NCI-H526 treated with DMSO at 0.1 percent for 48 hours (cell line): ENCODE data around the gene FASTK.

ENCODE experiments used
- DNase-seq: peaks from one replicate; lab custom pipeline; 2025; lab: John Stamatoyannopoulos, UW

Gene FASTK

DNA sequence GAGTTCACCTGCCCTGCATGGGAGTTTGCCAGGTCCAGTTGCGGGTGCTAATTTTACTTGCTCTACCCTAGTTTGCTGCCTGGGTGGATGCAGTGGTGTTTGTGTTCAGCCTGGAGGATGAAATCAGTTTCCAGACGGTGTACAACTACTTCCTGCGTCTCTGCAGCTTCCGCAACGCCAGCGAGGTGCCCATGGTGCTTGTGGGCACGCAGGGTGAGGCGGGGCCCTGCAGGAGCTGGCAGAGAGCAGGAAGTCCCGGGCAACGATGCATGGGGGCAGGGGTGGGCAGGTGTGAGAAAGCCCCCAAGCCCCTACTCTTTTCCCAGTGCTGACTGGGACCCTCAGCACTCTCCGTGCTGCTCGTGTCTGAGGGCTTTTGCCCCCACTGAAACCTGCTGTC is 37.0 kb upstream of the FASTK start:
- no peak for DNase-seq

DNA sequence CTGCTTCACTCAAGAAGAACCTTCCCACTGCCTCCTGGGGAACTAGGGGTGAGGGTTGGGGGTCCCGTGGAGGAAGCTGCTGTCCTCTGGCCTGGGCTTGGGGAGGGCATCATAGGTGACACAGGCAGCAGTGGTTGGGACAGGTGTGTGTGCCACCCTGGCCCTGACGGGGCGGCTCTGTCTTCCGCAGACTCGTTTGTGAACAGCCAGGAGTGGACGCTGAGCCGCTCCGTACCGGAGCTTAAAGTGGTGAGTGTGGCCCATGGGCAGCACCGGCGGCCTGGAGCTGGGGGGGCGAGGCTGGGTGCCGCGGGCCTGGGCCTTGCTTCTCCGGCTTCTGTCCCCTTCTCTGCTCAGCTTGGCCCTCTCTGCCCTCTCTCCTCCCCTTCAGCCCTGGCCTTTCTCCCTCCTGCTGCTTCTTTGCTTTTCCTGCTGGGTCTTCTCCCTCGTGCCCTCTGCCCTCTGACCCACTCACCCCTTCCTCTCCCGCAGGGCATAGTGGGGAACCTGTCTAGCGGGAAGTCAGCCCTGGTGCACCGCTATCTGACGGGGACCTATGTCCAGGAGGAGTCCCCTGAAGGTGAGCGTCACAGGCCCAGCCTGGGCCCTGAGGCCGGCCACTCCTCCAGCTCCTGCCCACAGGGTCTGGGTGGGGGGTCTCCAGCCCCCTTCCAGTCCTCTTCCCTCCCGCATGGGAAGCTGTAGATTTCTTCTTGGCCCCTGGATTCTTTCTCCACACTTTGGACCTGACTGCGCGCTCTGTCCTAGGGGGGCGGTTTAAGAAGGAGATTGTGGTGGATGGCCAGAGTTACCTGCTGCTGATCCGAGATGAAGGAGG is 36.2 kb upstream of the FASTK start:
- DNase-seq: no peak

DNA sequence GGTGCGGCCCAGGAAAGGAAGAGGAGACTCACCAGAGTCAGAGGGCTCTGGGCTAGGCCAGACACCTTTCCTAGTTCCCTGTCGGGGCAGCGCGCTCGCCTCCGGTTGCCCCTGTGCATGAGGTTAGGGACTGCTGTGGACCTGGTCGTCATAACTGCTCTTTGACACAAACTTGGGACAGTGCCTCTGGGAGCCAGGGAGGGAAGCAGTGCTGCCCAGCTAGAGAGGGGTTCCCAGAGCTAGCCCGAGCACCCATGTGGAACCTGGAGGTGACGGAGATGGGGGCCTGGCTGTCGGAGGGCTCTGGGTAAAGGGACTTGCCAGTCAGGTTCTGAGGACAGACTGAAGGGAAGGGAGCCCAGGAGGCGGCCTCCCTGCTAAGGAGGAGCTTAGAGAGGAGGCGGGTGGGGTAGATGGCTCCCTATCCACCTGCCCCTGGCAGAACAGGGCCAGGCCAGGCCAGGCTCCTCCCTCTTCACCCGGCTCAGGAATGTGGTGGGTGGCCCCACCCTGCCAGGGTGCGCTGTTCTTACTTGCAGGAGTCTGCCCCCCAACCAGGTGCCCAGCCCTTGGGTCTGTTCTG is 35.3 kb upstream of the FASTK start:
- DNase-seq: no peak

DNA sequence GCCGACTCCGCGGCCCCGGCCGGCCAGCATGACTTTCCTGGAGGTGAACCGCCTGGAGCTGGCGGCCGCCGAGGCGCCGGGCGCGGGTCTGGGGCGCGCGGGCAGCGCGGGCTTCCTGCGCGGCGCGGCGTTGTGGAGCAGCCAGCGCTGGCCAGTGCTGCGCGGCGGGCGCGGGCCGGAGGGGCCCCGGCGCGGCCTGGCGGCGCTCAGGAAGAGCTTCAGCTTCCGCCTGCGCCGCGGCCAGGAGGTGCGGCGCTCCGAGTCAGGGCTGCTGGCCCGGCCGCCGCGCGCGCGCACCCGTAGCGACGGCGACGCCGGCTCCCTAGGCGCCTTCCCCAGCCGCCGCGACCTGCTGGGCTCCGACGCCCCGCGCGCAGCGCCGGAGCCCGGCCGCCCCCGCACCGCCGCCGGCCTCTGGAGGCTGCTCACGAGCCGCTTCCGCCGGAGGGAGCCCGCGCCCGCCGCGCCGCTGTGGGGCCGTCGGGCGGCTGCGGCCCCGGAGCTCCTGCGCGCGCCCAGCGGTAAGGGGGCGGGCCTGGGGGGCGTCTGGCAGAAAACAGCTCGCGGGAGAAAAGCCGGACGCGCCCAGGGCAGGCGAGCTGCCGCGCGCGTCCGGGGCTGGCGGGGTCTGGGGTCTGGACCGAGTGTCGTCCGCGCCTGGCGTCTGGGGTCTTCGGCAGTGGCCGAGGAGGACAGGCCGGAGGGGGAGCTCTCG is 34.7 kb upstream of the FASTK start:
- DNase-seq: no peak

DNA sequence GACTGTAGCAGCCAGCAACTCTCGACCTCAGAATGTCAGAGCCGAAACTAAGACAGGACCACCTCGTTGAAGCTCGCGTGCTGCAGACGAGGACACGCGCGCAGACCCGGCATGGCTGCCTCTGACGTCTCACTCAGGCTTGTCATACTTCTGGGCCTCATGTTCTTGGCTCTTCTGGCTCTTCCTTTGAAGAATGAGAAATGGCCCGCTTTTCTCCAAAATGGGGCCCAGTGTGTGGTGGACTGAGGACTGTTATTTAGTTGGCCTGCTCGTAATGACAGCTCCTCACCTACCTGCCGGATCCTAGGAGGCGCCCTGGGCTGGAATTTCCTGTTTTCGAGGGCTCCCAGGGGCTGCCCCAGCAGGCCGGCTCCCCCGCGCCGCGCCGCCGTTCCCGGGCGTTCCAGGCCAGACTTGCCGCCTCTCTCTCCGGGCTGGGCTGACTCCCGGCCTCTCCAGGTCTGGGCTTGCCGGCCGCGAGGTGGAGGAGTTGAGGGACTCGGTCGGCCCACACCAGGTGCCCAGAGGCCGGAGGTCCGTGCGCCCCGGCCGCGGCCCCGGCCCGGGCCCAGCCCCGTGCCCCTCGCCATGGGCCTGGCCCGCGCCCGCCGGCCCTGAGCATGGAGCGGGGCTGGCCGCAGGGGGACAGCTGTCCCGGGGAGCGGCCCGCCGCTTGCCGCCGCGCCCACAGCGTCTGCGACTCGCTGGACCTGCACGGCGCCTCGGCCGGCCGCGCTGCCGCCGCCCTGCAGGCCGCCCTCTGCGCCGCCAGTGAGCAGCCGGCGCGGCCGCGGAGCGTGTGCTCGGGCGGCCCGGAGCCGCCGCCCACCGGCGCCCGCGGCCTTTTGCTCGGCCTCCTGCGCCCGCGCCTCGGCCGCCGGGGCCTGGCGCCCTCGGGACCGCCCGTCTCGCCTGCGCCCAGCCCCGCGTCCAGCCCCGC is 33.8 kb upstream of the FASTK start:
- DNase-seq: no peak

DNA sequence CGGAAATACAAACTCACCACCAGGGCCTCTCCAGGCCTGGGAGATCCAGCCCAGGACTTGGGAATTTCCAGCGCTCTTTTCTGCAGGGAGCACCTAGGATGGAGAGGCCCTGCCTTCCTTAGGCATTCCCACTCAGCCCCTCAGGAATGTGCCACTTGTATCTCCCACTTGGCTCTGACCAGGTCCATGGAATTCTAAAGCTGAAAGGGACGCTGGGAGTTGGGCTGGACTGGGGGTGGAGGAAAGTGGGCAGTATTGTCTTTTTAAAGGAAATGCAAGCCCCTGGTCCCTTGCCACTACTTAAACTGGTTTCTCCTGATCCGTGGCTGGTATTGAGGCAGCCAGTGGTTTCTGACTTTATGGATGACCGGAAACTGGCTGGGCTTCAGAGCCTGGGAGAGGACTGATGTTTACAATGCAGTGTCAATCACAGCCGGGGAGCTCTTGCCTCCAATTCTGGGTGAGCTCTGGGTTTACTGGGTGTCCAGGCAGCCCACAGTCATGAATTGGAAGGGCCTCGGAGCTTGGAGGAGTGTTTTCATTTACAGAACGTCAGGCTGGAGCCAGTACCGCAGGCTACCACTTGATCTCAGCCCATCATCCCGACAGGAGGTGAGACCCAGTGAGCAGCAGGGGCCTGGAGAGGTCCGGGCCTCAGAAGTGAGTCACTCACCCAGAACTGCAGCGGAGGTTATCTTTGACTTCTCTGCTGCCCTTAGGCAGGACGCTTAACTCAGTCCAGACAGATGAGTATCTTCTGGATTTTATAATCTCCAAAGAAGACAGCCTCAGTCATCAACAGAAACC is 32.9 kb upstream of the FASTK start:
- DNase-seq: no peak

DNA sequence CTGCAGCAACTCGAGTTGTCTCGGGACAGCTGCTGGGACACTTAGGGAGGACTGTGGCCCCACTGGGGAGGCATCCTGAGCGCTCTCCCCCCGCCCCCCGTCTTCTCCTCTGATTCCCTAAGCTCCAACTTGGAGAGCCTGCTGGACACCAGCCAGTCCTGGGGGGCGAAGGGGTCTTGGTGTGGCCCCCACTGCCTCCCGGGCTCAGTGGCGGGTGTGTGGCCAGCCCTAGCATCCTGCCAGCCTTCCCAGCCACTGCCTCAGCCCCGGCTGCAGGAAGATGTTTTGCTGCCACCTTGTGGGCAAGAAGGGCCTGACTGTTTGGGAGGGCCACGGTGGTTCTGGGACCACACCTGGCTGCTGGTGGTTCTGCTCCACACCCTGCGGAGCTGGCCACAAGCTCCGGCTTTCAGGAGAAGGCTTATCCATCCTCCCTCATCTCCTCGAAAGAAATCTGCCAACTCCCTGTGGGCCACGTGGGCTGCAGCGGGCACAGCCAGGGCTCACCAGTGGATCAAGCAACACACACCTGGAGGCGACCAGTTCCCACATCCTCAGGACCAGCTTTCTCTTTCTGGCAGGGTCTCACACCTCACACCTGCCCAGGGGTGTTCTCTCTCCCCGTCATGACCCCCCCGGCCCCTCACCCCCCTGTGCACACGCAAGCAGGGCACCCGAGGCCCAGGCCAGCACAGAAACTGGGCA is 30.5 kb upstream of the FASTK start:
- no peak for DNase-seq

DNA sequence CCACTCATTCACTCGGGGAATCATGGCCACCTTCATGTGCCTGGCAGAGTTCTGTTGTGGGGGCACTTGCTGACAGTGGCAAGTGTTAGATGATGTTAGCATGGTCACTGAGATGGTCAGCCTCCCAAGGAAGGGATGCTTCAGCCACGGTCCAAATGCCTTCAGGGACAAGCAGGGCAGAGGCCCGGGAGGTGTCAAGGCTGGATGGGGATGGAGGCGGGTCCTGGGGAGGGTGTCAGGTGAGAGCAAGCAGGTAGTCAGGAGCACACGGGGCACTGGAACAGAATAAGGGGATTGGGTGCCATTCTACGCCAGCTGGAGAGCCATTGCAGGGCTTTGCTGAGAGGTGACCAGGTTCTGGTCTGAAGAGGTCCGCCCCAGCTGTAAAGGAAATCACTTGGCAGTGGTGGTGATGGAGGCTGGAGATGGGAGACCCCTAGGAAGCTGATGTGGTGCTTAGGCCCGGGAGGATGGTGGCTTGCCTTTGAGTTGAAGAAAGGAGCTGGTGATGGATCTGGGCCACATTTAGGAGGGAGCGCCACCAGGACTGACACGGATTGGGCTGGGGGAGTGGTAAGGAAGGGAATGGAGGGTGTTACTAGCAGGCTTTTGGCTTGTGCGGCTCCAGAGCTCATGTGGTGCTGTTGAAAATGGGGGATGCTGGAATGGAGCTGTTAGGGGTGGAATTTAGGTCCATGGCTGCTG is 29.8 kb upstream of the FASTK start:
- DNase-seq: no peak

DNA sequence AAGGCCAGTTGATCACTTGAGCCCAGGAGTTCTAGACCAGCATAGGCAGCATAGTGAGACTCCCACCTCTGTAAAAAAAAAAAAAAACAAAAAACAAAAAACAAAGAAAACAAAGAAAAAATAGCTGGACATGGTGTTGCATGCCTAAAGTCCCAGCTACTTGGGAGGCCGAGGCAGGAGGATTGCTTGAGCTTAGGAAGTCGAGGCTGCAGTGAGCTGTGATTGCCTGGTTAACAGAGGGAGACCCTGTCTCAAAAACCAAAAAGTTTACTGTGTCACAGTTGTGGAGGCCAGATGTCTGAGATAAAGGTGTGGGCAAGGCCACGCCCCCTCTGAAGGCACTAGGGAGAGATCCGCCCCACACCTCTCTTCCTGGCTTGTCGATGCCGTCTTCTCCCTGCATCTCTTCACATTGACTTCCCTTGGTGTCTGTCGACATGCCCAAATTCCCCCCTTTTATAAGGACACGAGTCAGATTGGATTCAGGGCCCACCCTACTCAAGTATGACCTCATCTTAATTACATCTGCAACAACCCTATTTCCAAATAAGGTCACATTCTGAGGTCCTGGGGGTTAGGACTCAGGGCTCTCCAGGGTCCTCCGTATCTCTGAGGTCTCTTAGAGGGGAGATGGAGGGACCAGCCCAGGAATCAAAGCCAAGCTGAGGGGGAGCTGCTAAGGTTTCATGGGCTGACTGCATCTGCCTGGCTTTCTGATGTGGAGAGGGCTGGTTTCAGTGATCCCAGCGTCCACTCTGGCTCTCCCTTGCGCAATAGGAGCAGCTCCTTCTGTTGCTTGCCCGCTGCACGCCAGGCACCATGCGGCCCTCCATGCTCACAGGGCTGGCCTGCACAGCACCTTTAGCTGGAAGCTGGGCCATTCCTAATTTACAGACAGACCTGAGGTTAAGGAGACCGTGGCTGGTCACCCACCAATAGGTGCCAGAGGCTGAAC is 28.8 kb upstream of the FASTK start:
- DNase-seq: no peak

DNA sequence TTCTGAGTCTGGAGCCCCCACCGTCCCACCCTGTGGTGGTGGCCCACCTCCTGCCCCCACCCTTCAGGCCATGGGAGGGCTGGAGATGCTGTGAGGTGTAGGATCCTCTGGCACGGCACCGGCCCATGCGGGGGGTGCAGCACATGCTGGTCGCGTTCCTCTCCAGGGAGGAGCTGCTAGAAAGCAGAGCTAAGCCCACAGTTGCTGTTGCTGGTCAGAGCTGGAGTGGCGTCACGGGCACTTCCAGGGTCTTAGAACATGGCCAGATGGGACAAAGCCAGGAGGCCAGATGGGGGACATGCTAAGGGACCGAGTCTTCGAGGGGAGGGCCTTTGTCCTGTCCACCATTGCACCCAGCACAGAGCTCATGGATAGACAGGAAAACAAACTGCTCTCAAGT is 27.3 kb upstream of the FASTK start:
- no peak for DNase-seq

DNA sequence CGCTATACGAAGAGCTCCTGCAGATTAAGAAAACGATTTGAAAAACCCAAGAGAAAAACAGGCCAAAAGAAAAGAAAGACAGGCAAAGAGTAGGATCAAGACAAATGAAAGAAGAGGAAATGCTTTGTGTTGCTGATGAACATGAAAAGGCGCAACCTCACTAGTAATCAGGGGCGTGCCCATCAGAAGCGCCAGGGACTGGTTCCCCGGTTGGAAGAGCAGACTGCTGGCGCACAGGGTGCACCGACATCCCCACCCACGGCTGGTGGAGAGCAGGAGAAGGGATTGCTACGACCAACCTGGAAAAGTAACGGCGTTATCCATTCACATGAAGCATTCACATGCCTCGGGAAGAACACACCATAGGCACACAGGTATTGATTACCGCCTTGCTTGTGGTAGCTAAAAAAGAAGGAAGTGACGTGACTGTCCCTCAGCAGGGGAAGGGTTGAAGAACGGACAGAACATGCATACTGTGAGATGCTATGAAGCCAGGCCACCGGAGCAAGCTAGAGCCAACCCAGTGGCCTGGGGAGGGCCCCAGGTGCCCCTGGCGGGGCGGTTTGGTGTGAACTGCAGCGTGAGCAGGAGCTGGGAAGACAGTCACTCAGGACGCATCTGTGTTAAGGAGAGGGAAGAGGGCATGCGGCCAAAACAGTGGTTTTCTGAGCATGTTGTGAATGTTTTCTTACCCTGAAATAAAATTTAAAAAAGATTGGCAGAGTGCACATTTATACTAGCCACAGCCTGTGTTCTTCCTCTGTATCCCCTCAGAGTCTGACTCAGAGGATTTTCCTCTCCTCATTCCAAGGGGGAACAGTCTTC is 24.0 kb upstream of the FASTK start:
- no peak for DNase-seq

DNA sequence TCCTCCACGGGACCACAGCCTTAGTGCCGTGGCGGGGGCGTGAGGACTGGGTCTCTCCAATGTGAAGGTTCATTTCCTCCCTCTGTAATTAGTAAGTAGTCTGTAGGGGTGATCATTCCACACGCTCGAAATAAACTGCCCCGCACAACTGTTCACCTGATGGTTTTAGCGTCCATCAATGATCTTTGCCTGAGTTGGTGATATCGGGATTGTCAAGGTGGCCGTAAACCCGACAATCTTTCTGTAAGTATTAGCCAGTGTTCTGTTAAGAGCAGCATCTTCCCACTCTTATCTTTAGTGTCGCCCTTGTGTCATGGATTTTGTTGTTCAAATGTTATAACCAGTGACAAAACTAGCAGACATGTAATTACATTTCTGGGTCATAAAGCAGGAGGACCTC is 23.4 kb upstream of the FASTK start:
- DNase-seq: no peak

DNA sequence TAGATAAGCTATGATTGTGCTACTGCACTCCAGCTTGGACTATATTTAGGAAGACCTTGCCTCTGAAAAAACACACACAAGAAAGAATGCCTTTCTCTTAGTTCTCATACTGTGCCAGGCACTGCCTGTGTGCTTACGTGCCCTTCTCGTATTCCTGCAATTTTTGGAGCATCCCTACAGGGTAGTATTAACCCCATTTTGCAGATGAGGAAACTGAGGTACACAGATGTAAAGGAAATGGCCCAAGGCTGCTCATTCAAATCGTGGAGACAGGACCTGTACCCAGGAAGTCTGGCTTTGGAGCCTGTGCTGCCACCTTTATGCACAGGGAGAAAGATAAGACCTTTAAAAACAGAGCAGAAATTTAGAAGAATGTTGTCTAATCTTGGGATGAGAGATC is 22.4 kb upstream of the FASTK start:
- no peak for DNase-seq

DNA sequence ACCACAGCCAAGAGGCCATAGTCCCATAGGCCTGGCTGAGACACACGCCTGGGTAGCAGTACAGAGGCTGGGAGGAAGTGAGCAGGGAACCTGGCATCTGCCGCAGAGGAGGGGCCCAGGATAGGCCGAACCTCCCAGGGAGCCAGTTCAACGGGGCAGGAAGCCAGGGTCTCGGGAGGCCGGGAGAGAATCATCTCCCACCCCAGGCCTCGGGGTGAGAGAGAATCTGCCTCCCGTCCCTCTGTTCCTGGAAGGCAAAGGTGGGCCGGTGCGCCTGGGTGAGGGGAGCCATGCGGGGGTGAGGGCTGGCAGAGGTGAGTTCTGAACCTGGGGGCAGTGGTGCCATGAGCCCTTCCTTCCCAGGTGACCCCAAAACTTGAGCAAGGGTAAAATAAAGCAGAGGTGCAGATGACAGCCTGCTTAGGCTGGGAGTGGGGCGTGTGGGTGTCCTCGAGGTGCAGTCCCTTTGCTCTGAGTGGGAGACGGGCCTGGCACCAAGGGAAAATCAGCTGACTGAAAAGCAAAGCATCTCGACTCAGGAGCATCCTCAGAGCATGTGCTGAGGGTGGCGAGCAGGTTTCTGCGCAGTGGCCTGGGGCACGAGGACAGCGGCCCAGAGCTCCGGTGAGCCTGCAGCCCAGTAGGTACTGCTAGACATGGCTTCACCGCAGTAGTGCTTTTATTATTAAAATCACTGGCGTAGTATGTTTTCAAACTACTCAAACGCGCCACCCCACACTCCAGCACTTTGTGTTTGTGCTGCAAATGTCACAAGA is 21.2 kb upstream of the FASTK start:
- DNase-seq: no peak

DNA sequence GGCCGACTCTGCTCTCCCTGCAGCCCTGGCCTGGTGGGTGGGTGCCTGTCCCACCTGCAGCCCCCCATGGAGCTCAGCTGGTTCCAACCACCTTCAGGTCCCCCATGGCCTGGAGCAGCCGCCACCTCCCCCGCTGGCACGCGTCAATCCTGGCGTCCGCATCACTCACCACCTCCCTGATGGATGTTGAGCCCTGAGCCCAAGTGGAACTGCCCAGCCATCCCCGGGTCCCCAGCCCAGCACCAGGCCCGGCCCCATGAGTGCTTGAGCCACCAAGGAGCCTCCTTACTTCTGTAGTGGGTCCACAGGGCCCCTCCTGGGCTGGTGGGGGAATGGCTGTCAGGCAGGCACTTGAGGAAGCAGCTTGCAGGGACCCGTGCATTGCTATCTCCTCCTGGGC is 20.3 kb upstream of the FASTK start:
- no peak for DNase-seq

DNA sequence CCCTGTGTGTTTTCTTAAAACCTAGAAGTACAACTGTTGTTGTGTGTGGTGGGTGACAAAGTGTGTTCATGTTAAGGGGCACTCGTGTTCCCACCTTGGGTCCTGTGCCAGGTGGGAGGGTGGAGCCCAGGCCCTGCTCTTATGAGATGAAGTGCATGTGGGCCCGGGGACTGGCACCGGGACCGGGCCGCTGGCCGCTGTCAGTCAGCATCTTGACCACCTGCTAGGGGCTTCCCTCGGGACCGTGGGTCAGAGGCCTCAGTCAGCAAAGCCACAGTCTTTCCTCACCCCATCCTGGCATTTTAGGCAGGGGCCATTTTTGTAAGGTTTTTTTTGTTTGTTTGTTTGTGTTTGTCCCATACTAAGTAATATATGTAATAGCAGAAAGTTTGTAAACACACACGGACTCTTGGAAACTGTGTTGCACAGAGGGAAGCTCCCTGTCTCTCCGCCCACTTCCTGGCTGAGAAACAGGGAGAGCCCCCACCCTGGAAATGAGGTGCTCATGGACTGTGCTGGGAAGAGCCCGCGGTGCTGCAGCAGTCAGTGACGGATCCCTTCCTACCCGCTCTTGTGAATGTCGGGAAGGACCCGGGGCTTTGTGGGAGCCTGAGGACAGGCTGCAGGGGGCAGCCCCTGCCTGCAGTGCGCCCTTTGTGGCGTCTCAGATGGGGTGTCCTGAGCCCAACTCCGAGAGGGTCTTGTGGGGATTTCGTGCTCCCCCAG is 19.0 kb upstream of the FASTK start:
- no peak for DNase-seq
